ENCODE measurements around the gene CACNA1C. TPM values are rescaled to one million over a fixed set of nuclear protein-coding genes. Genes with fewer than 3 reads are reported as not detected.

The CACNA1C gene
- total and polyA plus RNA-seq, 2 of the 4 experiments (the other 2 are of a cell fraction), result 1.6 to 2.6 TPM

DNA sequence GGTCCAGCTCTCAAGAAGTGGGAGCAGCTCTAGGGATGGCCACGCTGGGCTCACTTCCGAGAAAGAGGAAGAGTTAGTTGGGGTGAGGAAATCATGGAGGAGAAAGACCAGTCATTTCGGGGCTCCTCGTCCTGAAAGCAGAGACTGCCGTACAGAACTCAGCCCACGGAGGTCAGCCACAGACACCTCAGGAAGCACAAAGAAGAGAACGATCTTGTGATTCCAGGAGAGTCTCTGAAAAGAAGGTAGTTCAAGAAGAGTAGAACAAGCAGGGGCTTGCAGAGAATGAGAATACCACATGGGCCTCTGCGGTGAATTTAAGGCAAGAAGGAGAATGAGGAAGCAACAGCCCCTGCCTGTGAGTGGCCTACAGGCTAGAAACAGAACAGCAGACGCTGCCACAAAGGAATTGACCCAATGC is 311.9 kb downstream of the CACNA1C start:
- Histone ChIP-seq H3K27ac (ENCODE audit: insufficient read depth, low read length) (no peak overlapping the region), H2AK9ac (replicated peaks; ENCODE audit: low read depth, low read length, poor library complexity) (no peak overlapping the region), H3K18ac (ENCODE audit: low read depth, low read length) (no peak overlapping the region), H2AK5ac (ENCODE audit: low read depth, low read length) (no peak overlapping the region), H2AFZ (replicated peaks; ENCODE audit: low read length, poor library complexity) (no peak overlapping the region), H4K8ac (ENCODE audit: low read depth in 2 of 2, low read length in 2 of 2) (no peak overlapping the region), H3K4ac (ENCODE audit: low read depth, low read length) (no peak overlapping the region; the same call in 1 of the 2 replicates), H4K5ac (ENCODE audit: low read depth, low read length) (no peak overlapping the region), H3K4me2 (ENCODE audit: low read depth, low read length) (no peak overlapping the region), H3K56ac (ENCODE audit: extremely low read depth, insufficient read depth, low read length) (no peak overlapping the region), H3K27me3 (ENCODE audit: control insufficient read depth, insufficient read depth, low read length) (no peaks in the 10 kb centered on the region), H2BK5ac (ENCODE audit: low read depth, low read length, poor library complexity, severe bottlenecking) (no peak overlapping the region), H3K36me3 (ENCODE audit: control insufficient read depth, insufficient read depth, low read length) (no peaks in the 10 kb centered on the region), H3K79me1 (ENCODE audit: low read depth in 1 of 2, low read length in 2 of 2) (no peaks in the 10 kb centered on the region; a peak in 1 of 4 replicates), H3K9ac (ENCODE audit: low read depth, low read length) (no peak overlapping the region), H2BK20ac (ENCODE audit: low read depth, low read length) (no peak overlapping the region), H3K4me3 (ENCODE audit: insufficient read depth, low read depth, low read length) (no peak overlapping the region), H4K91ac (ENCODE audit: insufficient read depth, low read depth, low read length) (no peak overlapping the region), H4K20me1 (ENCODE audit: insufficient read depth, low read length) (no peaks in the 10 kb centered on the region), H3K23ac (ENCODE audit: low read depth, low read length) (no peak overlapping the region), H3K9me1 (ENCODE audit: insufficient read depth, low read length) (peaks cover 9% of the 10 kb centered on the region; the same call in 1 of the 2 replicates), H2BK120ac (ENCODE audit: low read depth, low read length) (no peak overlapping the region), H3K14ac (replicated peaks; ENCODE audit: low read depth, low read length) (no peak overlapping the region), H2BK15ac (ENCODE audit: low read depth, low read length) (no peak overlapping the region), H3K9me3 (ENCODE audit: control insufficient read depth, insufficient read depth, low read length) (no peaks in the 10 kb centered on the region), H3K4me1 (ENCODE audit: control insufficient read depth, insufficient read depth, low read length) (no peaks in the 10 kb centered on the region)
- WGBS, 2 experiments (ENCODE audit: extremely low coverage in 2 of 2, insufficient read length in 1 of 2), result 87% methylated on average over 6 of the region's 9 CpGs; no CpG with 5 or more reads in 1 of the 2 experiments
- TF ChIP-seq MAFK (IDR thresholded peaks at IDR 0.05; ENCODE audit: low read depth, low read length) (no peak), RCOR1 (IDR thresholded peaks at IDR 0.05; ENCODE audit: insufficient replicate concordance, low read length) (no peak), CEBPB (IDR thresholded peaks at IDR 0.05; ENCODE audit: low read depth, low read length) (no peak), MXI1 (IDR thresholded peaks at IDR 0.05; ENCODE audit: borderline replicate concordance, low read depth, low read length) (no peak), CHD1 (IDR thresholded peaks at IDR 0.05; ENCODE audit: low read depth, low read length) (no peak), NFE2L2 (IDR thresholded peaks at IDR 0.05; ENCODE audit: low read depth, low read length) (no peak), BHLHE40 (IDR thresholded peaks at IDR 0.05; ENCODE audit: low read depth, low read length) (no peak), MAZ (IDR thresholded peaks at IDR 0.05; ENCODE audit: borderline replicate concordance, low read depth, low read length) (no peak), RAD21 (IDR thresholded peaks at IDR 0.05; ENCODE audit: low read length) (no peak), SMC3 (IDR thresholded peaks at IDR 0.05; ENCODE audit: low read depth, low read length) (no peak), RFX5 (IDR thresholded peaks at IDR 0.05; ENCODE audit: low read depth, low read length) (no peak), POLR2A (IDR thresholded peaks at IDR 0.05; ENCODE audit: low read depth, low read length) (no peak), FOS (IDR thresholded peaks at IDR 0.05; ENCODE audit: low read depth, low read length) (no peak)
- TF ChIP-seq, protein P1, sequence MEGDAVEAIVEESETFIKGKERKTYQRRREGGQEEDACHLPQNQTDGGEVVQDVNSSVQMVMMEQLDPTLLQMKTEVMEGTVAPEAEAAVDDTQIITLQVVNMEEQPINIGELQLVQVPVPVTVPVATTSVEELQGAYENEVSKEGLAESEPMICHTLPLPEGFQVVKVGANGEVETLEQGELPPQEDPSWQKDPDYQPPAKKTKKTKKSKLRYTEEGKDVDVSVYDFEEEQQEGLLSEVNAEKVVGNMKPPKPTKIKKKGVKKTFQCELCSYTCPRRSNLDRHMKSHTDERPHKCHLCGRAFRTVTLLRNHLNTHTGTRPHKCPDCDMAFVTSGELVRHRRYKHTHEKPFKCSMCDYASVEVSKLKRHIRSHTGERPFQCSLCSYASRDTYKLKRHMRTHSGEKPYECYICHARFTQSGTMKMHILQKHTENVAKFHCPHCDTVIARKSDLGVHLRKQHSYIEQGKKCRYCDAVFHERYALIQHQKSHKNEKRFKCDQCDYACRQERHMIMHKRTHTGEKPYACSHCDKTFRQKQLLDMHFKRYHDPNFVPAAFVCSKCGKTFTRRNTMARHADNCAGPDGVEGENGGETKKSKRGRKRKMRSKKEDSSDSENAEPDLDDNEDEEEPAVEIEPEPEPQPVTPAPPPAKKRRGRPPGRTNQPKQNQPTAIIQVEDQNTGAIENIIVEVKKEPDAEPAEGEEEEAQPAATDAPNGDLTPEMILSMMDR (conservative IDR thresholded peaks at IDR 0.05; ENCODE audit: low read depth, low read length), result no peak
- TF ChIP-seq, protein P2, sequence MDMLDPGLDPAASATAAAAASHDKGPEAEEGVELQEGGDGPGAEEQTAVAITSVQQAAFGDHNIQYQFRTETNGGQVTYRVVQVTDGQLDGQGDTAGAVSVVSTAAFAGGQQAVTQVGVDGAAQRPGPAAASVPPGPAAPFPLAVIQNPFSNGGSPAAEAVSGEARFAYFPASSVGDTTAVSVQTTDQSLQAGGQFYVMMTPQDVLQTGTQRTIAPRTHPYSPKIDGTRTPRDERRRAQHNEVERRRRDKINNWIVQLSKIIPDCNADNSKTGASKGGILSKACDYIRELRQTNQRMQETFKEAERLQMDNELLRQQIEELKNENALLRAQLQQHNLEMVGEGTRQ (IDR thresholded peaks at IDR 0.05; ENCODE audit: low read depth, low read length), result no peak
- TF ChIP-seq, protein P3, sequence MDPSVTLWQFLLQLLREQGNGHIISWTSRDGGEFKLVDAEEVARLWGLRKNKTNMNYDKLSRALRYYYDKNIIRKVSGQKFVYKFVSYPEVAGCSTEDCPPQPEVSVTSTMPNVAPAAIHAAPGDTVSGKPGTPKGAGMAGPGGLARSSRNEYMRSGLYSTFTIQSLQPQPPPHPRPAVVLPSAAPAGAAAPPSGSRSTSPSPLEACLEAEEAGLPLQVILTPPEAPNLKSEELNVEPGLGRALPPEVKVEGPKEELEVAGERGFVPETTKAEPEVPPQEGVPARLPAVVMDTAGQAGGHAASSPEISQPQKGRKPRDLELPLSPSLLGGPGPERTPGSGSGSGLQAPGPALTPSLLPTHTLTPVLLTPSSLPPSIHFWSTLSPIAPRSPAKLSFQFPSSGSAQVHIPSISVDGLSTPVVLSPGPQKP (IDR thresholded peaks at IDR 0.05; ENCODE audit: borderline replicate concordance, low read depth, low read length), result no peak
- no TSS peak for BruUV-seq (replicated peaks)
- ATAC-seq (ENCODE audit: low read depth) (no peak), DNase-seq (no peak)
- dilution Hi-C loops (cut with HindIII; ENCODE audit: low sequenced_read_pairs, unreplicated experiment) (no loop called here), intact Hi-C loops (cut with micrococcal nuclease) (no loop called here), in situ Hi-C loops (cut with MboI; ENCODE audit: low sequenced_read_pairs) (no loop called here)
- ChIA-PET POLR2A (ENCODE audit: unreplicated experiment) (no interaction called here), CTCF (no interaction called here)

Data from IMR-90 (cell line).